Spleen (tissue), 7 donors: ENCODE data around the gene HNMT.

ENCODE experiments used
- CTCF ChIP-seq, 11 experiments: fragments of 200-600 bp in 7 of 11; fragments of 450-650 bp in 4 of 11; sonication (generic) in 4 of 11; IDR thresholded peaks in 8 of 11; conservative IDR thresholded peaks in 3 of 11; 1 replicate in 7 of 11; 2 replicates in 4 of 11; pipeline versions ENCODE4 v1.4.0 to v1.8.0; 2016 to 2021; ENCODE audit warnings: antibody characterized with exemption in 11 of 11, inconsistent platforms in 4 of 11, mild to moderate bottlenecking in 1 of 11
- POLR2A ChIP-seq, 3 donors: fragments of 450-650 bp; IDR thresholded peaks; one replicate each; pipeline ENCODE4 v1.5.1; 2017; ENCODE audit warnings: antibody characterized with exemption in 3 of 3, mild to moderate bottlenecking in 1 of 3
- POLR2AphosphoS5 ChIP-seq, 3 donors: sonication (generic); formaldehyde crosslinking; IDR thresholded peaks; one replicate each; pipeline ENCODE4 v1.5.1; 2017; ENCODE audit warnings: antibody characterized with exemption in 3 of 3
- donor health status: DM: no; HTN: no; CAD: no; lungs with moderate emphysema.
- donor health status: DM: no; HTN: no; CAD: no.
- donor health status: DM: no; HTN: no; CAD: no.

GRCh38 chr2:137928547-137929518 lies 35.4 kb upstream of the HNMT start:
- TF ChIP-seq CTCF (IDR thresholded peaks at IDR 0.05 in 8 of 11, conservative IDR thresholded peaks at IDR 0.05 in 3 of 11) (no peak), POLR2A (IDR thresholded peaks at IDR 0.05) (no peak), POLR2AphosphoS5 (IDR thresholded peaks at IDR 0.05) (no peak)
